Lower lobe of right lung (tissue), 2 donors: Measurements from ENCODE around the gene SUMF2. TPM values are rescaled to one million over a fixed set of nuclear protein-coding genes. Genes with fewer than 3 reads are reported as not detected.
"Not testable (repeated sequence)": the region's sequence is repeated elsewhere in the genome, so short reads cannot be mapped to it uniquely, and the experiment has no call there.

ENCODE experiments used
- ATAC-seq, 2 donors: fragments of 200-7000 bp; cut with Tn5 transposase; one replicate each; pipeline ENCODE4 v1.9.1; 2020 to 2022; ENCODE audit warnings: mild to moderate bottlenecking in 2 of 2, moderate library complexity in 2 of 2
- DNase-seq: peaks from one replicate; pipeline ENCODE4 v3.0.0-alpha.2; 2020
- H3K27ac ChIP-seq: fragments of 200-600 bp; one replicate; pipeline ENCODE4 v1.8.0; 2022
- H3K27me3 ChIP-seq: fragments of 200-600 bp; one replicate; pipeline ENCODE4 v1.8.0; 2022; ENCODE audit warnings: low read depth
- H3K36me3 ChIP-seq: fragments of 200-600 bp; one replicate; pipeline ENCODE4 v1.8.0; 2022; ENCODE audit warnings: mild to moderate bottlenecking
- H3K4me1 ChIP-seq: fragments of 200-600 bp; one replicate; pipeline ENCODE4 v1.8.0; 2022
- H3K4me3 ChIP-seq: fragments of 200-600 bp; one replicate; pipeline ENCODE4 v1.8.0; 2022; ENCODE audit warnings: mild to moderate bottlenecking
- H3K9me3 ChIP-seq: fragments of 200-600 bp; one replicate; pipeline ENCODE4 v1.8.0; 2022
- CTCF ChIP-seq: fragments of 200-600 bp; IDR thresholded peaks from one replicate; pipeline ENCODE4 v1.8.0; 2022; ENCODE audit warnings: antibody characterized with exemption, mild to moderate bottlenecking
- intact Hi-C: fragments of 100-400 bp; cut with DNase I; formaldehyde crosslinking; loops from one replicate; pipeline ENCODE4 v1.11.0; 2022
- total RNA-seq: library from RNA; stranded (reverse); fragmentation: NEBNext Ultra II Directional; extraction: Animal tissue kit (Norgen Biotek cat#: 25700); gene quantifications from one replicate; pipeline ENCODE4 v1.2.1, GENCODE V29; 2021
- donor health status: DM: no; HTN: yes; CAD: no; lungs with severe emphysema.

The SUMF2 gene
- total RNA-seq, 1 donor from 2014 or later: 148 TPM

GRCh38 chr7:56053379-56053778, 10.7 kb upstream of the SUMF2 start:
- no peak for TF ChIP-seq CTCF
- DNase-seq (no peak), ATAC-seq (no peak)
- Histone ChIP-seq H3K27ac (no peak overlapping the region), H3K27me3 (no peaks in the 10 kb centered on the region), H3K4me3 (no peak overlapping the region), H3K4me1 (peaks cover 23% of the 10 kb centered on the region), H3K9me3 (no peaks in the 10 kb centered on the region), H3K36me3 (peaks cover 58% of the 10 kb centered on the region)
- intact Hi-C loops: no loop called here

- TF ChIP-seq CTCF: no peak
- intact Hi-C loops: no loop called here
- no peak for ATAC-seq
Measured at GRCh38 chr7:56053993-56054392, 10.1 kb upstream of the SUMF2 start.

GRCh38 chr7:56062382-56062781, 1.7 kb upstream of the SUMF2 start:
- Histone ChIP-seq H3K4me1 (peaks cover 17% of the 10 kb centered on the region), H3K27me3 (no peaks in the 10 kb centered on the region), H3K9me3 (no peaks in the 10 kb centered on the region), H3K36me3 (peaks cover 62% of the 10 kb centered on the region), H3K4me3 (no peak overlapping the region), H3K27ac (no peak overlapping the region)
- intact Hi-C loops: no loop called here
- DNase-seq (no peak), ATAC-seq (no peak)
- no peak for TF ChIP-seq CTCF

More at GRCh38 chr7:56053993-56054392, 10.1 kb upstream of the SUMF2 start:
- Histone ChIP-seq H3K27me3 (no peaks in the 10 kb centered on the region), H3K27ac (no peak overlapping the region), H3K4me3 (no peak overlapping the region), H3K36me3 (peaks cover 64% of the 10 kb centered on the region), H3K9me3 (no peaks in the 10 kb centered on the region), H3K4me1 (peaks cover 23% of the 10 kb centered on the region)
- DNase-seq: no peak

GRCh38 chr7:56063500-56063881, 595 bp upstream of the SUMF2 start:
- Histone ChIP-seq H3K4me1 (peaks cover 17% of the 10 kb centered on the region), H3K27ac (peak overlapping the region; percentile 86)
- ATAC-seq: no peak

GRCh38 chr7:56066376-56066775, 2.3 kb downstream of the SUMF2 start:
- Histone ChIP-seq H3K36me3 (peaks cover 55% of the 10 kb centered on the region), H3K4me1 (peaks cover 17% of the 10 kb centered on the region)
- ATAC-seq, H3K27me3 ChIP-seq, H3K4me3 ChIP-seq, DNase-seq, H3K27ac ChIP-seq, intact Hi-C loops, H3K9me3 ChIP-seq: not testable (repeated sequence)

More at GRCh38 chr7:56063500-56063881, 595 bp upstream of the SUMF2 start:
- Histone ChIP-seq H3K9me3 (no peaks in the 10 kb centered on the region), H3K4me3 (peak overlapping the region; percentile 67), H3K36me3 (peaks cover 55% of the 10 kb centered on the region), H3K27me3 (no peaks in the 10 kb centered on the region)
- intact Hi-C loops: no loop called here
- DNase-seq: no peak
- TF ChIP-seq CTCF: no peak

- H3K4me1 ChIP-seq: peaks cover 5% of the 10 kb centered on the region
- no peak overlapping the region for H3K27ac ChIP-seq
- peaks cover 72% of the 10 kb centered on the region for H3K36me3 ChIP-seq
- no peaks in the 10 kb centered on the region for H3K9me3 ChIP-seq
- TF ChIP-seq CTCF: peak; percentile 94
- no peak overlapping the region for H3K4me3 ChIP-seq
- H3K27me3 ChIP-seq: no peaks in the 10 kb centered on the region
- intact Hi-C loops: loop anchor here (10.0 kb wide), 1 partner anchor 70 kb away; no protein-coding TSS in a partner anchor
- ATAC-seq (peak; percentile 97), DNase-seq (peak; percentile 91)
Measured at GRCh38 chr7:56074371-56074791, 10.3 kb downstream of the SUMF2 start.
